SK-N-MC (cell line): ENCODE results near the gene HOXA9.

Experiments used
- EZH2 ChIP-seq: fragments of 200-600 bp; sonication (generic); IDR thresholded peaks from one replicate; pipeline ENCODE4 v1.6.1; 2017; ENCODE audit warnings: antibody characterized with exemption
- FOXP2 ChIP-seq: optimal IDR thresholded peaks from 2 replicates; pipeline ENCODE3; 2011; ENCODE audit warnings: mild to moderate bottlenecking, moderate library complexity; ENCODE audit not compliant: insufficient read depth; ENCODE audit errors: extremely low read length, control extremely low read depth
- POLR2AphosphoS5 ChIP-seq: IDR thresholded peaks from 2 replicates; pipeline ENCODE4 v1.6.1; 2012; ENCODE audit warnings: mild to moderate bottlenecking, low read depth, low read length, borderline replicate concordance

DNA sequence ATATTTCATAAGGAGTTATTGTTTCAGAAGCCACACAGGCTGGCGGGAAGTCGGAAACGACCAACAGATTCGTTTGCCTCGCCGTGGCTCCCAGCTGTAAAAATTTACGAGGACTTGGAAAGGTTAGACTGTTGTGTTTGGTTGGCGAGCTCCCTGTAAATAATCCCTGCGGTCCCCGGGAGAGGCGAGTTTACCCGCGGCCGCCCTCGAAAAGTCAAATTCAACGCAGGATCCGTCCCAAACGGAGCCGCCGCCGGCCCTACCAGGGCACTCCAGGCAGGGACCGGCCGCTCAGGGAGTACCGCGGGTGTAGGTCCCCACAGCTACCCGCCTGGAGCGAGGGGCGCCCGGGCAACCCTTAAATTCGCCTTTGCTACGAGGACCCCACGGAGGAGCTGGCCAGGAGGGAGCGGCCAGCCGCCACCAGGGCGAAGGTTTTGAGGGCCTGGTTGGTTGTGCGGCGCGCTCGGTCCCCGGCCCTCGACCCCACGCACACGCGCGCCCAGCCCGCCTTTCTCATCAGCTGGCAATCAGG is 726 bp upstream of the HOXA9 start:
- TF ChIP-seq POLR2AphosphoS5 (no peak), EZH2 (no peak), FOXP2 (no peak)
